K562 (cell line): ENCODE measurements around the gene ATG7. TPM values are rescaled to one million over a fixed set of nuclear protein-coding genes. Genes with fewer than 3 reads are reported as not detected.

Experiments used
- POLR3A ChIP-seq: IDR thresholded peaks from 2 replicates; pipeline ENCODE4 v1.6.1; 2011; ENCODE audit warnings: borderline replicate concordance, mild to moderate bottlenecking, moderate library complexity; ENCODE audit not compliant: insufficient read length, insufficient read depth; ENCODE audit errors: extremely low read depth
- RBM34 ChIP-seq: fragments of 200-400 bp; formaldehyde crosslinking; IDR thresholded peaks from 2 replicates; pipeline ENCODE4 v1.6.1; 2018; ENCODE audit warnings: low read length, borderline replicate concordance; ENCODE audit not compliant: insufficient read depth
- RCOR1 ChIP-seq, 2 experiments: IDR thresholded peaks; 2 replicates each; pipeline ENCODE4 v1.6.1; 2012; ENCODE audit warnings: low read depth in 2 of 2, low read length in 2 of 2, borderline replicate concordance in 1 of 2, improper control_type of control experiment in 1 of 2
- RHOXF2B ChIP-seq: fragments of 250-450 bp; sonication (Bioruptor Pico); conservative IDR thresholded peaks from 2 replicates; pipeline ENCODE4 v1.5.1; 2021
- ZNF518B ChIP-seq: fragments of 250-450 bp; sonication (Bioruptor Pico); IDR thresholded peaks from 2 replicates; pipeline ENCODE4 v1.5.0; 2021; ENCODE audit warnings: mild to moderate bottlenecking, moderate library complexity
- polyA plus RNA-seq, 8 experiments: library from polyadenylated mRNA; depleted of rRNA in 4 of 8; stranded (reverse) in 5 of 8; unstranded in 3 of 8; fragments of >200 nt; fragmentation: Nextera tagmentation in 2 of 8; fragmentation: Illumina TruSeq in 1 of 8; extraction: Ambion mirVana in 2 of 8; extraction: Trizol in 1 of 8; gene quantifications; 2 replicates each; pipeline versions ENCODE4 v1.2.1 to v1.2.3, GENCODE V29; 2011 to 2014; ENCODE audit warnings: inconsistent platforms in 1 of 8, missing spikeins in 1 of 8
- total RNA-seq, 7 experiments: library from RNA; depleted of rRNA in 6 of 7; stranded (reverse); fragments of >200 nt in 6 of 7; fragmentation: Illumina TruSeq in 2 of 7; extraction: Trizol in 2 of 7; gene quantifications; 2 replicates each; pipeline versions ENCODE4 v1.2.1 to v1.2.3, GENCODE V29; 2011 to 2021; ENCODE audit warnings: low replicate concordance in 1 of 7
- TF ChIP-seq, protein P1 (sequence below): sonication (generic); formaldehyde crosslinking; IDR thresholded peaks from 2 replicates; pipeline ENCODE4 v1.8.1; 2023; ENCODE audit warnings: mild to moderate bottlenecking, missing genetic modification reagents
- TF ChIP-seq, protein P2 (sequence below): sonication (generic); formaldehyde crosslinking; IDR thresholded peaks from 2 replicates; pipeline ENCODE4 v1.8.0; 2022; ENCODE audit warnings: missing genetic modification reagents, mild to moderate bottlenecking, moderate library complexity, borderline replicate concordance

The ATG7 gene
- total and polyA plus RNA-seq, 9 of the 15 experiments (the other 6 are each of a cell fraction or from before 2014, with no cell fraction given) = 18.3 to 45.3 (median 33.6) TPM

- TF ChIP-seq ZNF518B (CRISPR knock-in tag) (no peak), RCOR1 (IDR thresholded peaks at IDR 0.05; ENCODE audit: borderline replicate concordance in 1 of 2, low read depth in 2 of 2, low read length in 2 of 2) (no peak), POLR3A (no peak), RBM34 (no peak), RHOXF2B (no peak)
- TF ChIP-seq, protein P1, sequence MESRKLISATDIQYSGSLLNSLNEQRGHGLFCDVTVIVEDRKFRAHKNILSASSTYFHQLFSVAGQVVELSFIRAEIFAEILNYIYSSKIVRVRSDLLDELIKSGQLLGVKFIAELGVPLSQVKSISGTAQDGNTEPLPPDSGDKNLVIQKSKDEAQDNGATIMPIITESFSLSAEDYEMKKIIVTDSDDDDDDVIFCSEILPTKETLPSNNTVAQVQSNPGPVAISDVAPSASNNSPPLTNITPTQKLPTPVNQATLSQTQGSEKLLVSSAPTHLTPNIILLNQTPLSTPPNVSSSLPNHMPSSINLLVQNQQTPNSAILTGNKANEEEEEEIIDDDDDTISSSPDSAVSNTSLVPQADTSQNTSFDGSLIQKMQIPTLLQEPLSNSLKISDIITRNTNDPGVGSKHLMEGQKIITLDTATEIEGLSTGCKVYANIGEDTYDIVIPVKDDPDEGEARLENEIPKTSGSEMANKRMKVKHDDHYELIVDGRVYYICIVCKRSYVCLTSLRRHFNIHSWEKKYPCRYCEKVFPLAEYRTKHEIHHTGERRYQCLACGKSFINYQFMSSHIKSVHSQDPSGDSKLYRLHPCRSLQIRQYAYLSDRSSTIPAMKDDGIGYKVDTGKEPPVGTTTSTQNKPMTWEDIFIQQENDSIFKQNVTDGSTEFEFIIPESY = no peak
- TF ChIP-seq, protein P2, sequence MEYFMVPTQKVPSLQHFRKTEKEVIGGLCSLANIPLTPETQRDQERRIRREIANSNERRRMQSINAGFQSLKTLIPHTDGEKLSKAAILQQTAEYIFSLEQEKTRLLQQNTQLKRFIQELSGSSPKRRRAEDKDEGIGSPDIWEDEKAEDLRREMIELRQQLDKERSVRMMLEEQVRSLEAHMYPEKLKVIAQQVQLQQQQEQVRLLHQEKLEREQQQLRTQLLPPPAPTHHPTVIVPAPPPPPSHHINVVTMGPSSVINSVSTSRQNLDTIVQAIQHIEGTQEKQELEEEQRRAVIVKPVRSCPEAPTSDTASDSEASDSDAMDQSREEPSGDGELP = no peak
Observed at GRCh38 chr3:11230832-11231231, 41.4 kb upstream of the ATG7 start (continued).
